Eye (tissue), 1 donor: ENCODE results near the gene ADAM15.

Experiments used
- DNase-seq: peaks from one replicate; pipeline ENCODE4 v3.0.0-alpha.2; 2015

The ADAM15 gene

GRCh38 chr1:155086856-155087535 is 35.9 kb downstream of the ADAM15 start:
- no peak for DNase-seq

- peak; percentile 94 for DNase-seq
Measured at GRCh38 chr1:155091071-155092051, 40.2 kb downstream of the ADAM15 start.

DNA sequence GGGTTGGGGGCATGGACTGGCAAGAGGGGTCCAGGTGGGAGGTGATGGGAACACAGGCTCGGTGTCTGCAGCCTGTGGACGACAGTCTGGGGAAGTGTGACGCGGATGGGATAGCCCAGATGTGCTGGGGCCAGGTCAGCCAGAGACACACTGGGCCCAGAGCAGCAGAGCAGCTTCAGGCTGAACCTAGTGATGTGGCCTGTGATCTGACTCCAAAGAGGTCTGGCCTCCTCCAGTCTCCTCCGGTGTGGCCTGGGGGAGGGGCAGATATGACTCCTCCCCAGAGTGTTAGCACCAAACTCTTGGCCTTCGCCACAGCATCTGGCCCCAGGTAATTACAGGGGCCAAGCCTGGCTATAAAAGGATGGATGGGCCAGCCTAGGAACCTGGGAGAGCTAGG is 41.0 kb downstream of the ADAM15 start:
- no peak for DNase-seq

DNA sequence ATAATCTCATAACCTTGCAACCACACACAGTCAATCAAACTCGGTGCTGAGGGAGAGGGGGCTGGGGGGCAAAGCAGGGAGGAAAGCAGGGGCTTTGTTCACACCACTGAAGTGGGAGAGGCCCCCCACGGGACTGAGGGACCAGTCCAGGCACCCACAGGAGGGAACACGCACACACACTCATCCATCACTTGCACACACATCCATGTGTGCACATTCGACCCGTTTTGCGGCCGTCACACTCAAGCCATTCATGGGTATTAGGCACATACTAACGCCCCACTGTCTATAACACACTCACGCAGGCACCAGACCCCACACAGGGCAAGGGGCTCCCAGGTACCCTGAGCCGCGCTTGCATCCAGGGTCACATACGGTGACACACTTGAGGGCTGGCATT is 41.5 kb downstream of the ADAM15 start:
- no peak for DNase-seq

DNA sequence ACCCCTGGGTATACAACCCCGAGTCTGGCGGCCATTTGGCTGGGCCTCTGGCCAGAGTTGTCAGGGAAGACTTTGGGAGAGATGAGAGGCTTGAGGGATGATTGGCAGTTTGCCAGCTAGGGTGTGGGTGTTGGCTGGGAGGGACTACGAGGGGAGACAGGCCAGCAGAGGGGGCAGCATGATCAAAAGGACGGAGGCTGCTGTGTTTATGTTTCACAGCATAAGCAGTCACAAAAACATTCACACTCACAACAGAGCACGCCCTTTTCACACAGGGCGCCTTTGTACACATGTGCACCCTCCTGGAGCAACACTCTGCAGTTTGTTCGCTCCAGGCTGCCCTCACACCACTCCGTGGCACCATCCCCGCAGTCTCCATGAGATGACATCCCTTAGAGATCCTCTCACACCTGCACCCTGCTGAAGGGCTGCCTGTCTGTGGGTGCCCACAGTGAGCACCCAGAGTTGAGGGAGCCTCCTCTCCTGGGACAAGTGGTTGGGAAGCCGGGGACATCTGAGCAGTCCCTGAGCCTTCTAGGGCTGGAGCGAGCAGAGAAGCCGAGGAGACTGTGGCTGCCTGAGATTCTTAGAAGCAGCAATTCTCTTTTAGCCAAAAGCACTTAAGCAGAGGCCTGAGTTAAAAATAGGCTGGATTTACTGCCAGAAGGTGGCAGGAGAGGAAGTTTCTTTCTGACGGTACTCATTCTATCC is 43.0 kb downstream of the ADAM15 start:
- DNase-seq, result peak; percentile 65

DNA sequence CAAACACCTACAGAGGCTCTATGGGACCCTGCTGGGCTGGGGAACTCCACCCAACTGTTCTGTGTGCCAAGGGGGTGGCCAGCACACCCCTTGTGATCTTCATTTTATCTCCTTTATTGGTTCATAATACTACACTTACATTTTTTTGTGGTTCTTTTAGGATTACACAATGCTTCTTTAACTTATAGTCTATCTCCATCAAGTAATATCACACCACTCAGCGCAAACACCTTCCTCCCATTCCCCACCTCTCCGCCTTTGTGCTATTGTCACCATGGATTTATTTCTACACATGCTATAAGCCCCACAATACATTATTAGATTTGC is 43.5 kb downstream of the ADAM15 start:
- no peak for DNase-seq

- DNase-seq, result no peak
Measured at GRCh38 chr1:155099331-155099730, 48.2 kb downstream of the ADAM15 start.

DNA sequence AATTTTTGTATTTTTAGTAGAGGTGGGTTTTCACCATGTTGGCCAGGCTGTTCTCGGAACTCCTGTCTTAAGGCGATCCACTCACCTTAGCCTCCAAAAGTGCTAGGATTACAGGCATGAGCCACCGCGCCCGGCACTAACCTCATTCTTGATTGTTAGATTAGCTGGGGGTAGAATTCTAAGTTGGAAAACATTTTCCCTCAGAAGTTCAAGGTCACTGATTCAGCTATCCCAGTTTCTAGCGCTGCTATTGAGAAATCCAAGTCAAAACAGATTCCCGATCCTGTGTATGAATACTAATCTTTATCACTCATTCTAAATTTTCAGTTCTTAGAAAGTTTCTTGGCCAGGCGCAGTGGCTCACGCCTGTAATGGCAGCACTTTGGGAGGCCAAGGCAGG is 52.2 kb downstream of the ADAM15 start:
- no peak for DNase-seq

DNA sequence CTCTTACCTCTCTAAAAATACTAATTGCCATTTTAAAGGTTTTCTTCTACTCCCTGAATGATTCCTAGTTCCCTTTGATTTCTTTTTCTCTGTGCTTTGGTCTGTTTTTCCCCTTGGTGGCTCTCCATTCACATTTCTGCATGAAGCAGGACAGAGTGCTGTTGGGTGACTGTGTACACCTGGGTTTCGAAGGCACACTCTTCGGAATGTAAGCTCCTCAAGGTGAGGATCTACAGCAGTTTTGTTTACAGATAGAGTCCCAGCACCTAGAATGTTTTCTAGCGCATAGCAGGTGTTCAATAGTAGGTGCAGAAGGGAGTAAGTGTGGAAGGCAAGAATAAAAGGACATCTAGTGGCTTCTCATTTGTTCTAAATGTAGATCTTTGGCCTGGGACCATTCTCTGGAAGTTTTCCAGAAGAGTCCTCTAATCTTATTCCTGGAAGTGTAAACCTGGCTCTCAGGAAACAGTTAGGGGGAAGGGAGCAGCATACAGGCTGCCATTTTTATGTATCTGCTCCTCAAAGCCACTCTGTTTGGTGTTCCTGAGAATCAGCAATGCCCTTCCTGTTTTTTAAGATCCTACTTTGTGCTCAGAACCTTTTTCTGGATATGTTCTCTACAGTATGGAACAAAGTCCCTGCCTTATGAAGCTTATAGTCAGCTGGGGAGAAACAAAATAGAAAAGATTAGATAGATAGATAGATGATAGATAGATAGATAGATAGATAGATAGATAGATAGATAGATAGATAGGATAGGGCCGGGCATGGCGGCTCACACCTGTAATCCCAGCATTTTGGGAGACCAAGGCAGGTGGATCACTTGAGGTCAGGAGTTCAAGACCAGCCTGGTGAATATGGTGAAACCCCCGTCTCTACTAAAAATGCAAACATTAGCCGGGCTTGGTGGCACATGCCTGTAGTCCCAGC is 53.8 kb downstream of the ADAM15 start:
- DNase-seq, result no peak

- DNase-seq, result no peak
Measured at GRCh38 chr1:155105604-155106011, 54.5 kb downstream of the ADAM15 start.

- DNase-seq, result no peak
Measured at GRCh38 chr1:155106862-155107261, 55.7 kb downstream of the ADAM15 start.

- no peak for DNase-seq
Measured at GRCh38 chr1:155107309-155108264, 56.5 kb downstream of the ADAM15 start.

DNA sequence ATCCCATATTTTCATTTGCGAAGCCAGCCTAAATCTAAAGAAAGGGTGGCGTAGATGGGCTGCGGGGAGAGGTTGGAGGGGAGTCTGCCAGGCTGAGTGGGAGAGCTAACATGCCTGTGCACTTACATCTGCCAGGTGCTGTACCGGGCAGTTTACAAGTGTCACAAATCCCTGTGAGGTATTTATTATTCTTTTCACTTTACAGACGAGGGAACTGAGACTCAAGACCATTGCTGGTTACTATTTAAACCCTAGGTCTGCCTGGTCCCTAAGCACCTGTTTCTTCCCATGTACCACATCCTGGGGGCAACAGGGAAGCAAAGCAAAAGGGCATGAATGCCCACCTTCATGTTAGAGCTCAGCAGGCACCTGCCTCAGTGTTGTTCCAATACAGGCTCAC is 57.2 kb downstream of the ADAM15 start:
- no peak for DNase-seq

DNA sequence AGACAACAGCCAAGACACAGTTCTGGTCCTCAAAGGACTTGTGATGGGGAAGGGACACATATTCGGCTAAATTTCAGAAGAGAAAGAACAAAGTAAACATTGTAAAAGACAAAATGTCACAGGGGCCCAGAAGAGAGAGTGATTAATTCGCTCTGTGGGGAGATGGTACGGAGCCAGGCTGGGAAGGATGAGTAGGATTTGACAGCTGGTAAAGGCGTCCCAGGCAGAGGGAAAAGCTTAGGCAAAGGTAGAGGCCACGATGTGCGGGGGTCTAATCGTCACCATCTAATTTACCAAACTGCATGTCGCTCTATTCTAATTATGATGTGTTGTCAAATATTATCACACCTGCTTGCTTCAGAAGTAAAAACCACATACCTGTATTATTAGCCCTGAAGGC is 59.3 kb downstream of the ADAM15 start:
- no peak for DNase-seq

DNA sequence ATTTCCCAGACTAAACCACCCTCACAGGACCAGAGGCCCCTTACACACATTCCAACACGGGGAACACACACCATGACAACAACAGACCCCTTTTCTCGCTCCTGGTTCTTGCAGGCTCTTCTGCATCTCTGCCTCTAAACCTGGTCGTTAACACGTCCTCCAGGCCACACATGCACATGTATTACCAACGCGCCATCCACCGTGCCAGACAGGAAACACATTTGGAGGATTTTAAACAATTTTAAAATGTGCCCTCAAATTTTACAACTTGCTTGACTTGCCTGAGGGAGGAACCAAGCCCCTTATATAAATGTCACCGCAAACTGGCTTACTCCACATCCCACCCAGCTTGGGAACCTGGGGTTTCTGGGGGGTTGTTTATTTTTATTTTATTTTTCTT is 59.7 kb downstream of the ADAM15 start:
- DNase-seq, result no peak
